IPS-NIHi7 (cell line): ENCODE results near the gene TULP1.

Experiments
- DNase-seq: peaks from one replicate; pipeline ENCODE4 v3.0.0; 2012; ENCODE audit warnings: mixed read lengths; ENCODE audit errors: extremely low spot score

TULP1 gene

GRCh38 chr6:35496841-35497570, 15.7 kb downstream of the TULP1 start, which contains the start of gene TEAD3:
TEAD3 (minus strand) TSS chr6:35497079.
- peak; percentile 92 for DNase-seq

GRCh38 chr6:35496036-35496840, 16.5 kb downstream of the TULP1 start:
- DNase-seq: peak; percentile 32

GRCh38 chr6:35495258-35496035, 17.2 kb downstream of the TULP1 start:
- DNase-seq: no peak

GRCh38 chr6:35494161-35494563, 18.5 kb downstream of the TULP1 start:
- no peak for DNase-seq

- DNase-seq: no peak
These were observed 19.3 kb downstream of the TULP1 start for GRCh38 chr6:35493307-35493983.

- DNase-seq: no peak
These were observed 19.8 kb downstream of the TULP1 start for GRCh38 chr6:35492974-35493284.

GRCh38 chr6:35492258-35492973, 20.3 kb downstream of the TULP1 start:
- no peak for DNase-seq

- DNase-seq: no peak
These were observed 21.0 kb downstream of the TULP1 start for GRCh38 chr6:35491558-35492257.

GRCh38 chr6:35490821-35491557, 21.7 kb downstream of the TULP1 start:
- no peak for DNase-seq

GRCh38 chr6:35489995-35490791, 22.5 kb downstream of the TULP1 start:
- peak; percentile 77 for DNase-seq

GRCh38 chr6:35489066-35489465, 23.6 kb downstream of the TULP1 start:
- DNase-seq: no peak

- no peak for DNase-seq
These were observed 24.2 kb downstream of the TULP1 start for GRCh38 chr6:35488517-35488862.

GRCh38 chr6:35487658-35488516, 24.8 kb downstream of the TULP1 start:
- no peak for DNase-seq

- DNase-seq: peak; percentile 77
These were observed 26.4 kb downstream of the TULP1 start for GRCh38 chr6:35486005-35486925.

GRCh38 chr6:35485402-35485877, 27.3 kb downstream of the TULP1 start:
- peak; percentile 76 for DNase-seq

- no peak for DNase-seq
These were observed 27.7 kb downstream of the TULP1 start for GRCh38 chr6:35484921-35485392.
